ENCODE measurements around the gene UBE2E2. TPM values are rescaled to one million over a fixed set of nuclear protein-coding genes. Genes with fewer than 3 reads are reported as not detected.
"Not testable (repeated sequence)": the region's sequence is repeated elsewhere in the genome, so short reads cannot be mapped to it uniquely, and the experiment has no call there.

Gene UBE2E2
- total RNA-seq, 2 donors from 2014 or later: 23.2 to 34.5 TPM

DNA sequence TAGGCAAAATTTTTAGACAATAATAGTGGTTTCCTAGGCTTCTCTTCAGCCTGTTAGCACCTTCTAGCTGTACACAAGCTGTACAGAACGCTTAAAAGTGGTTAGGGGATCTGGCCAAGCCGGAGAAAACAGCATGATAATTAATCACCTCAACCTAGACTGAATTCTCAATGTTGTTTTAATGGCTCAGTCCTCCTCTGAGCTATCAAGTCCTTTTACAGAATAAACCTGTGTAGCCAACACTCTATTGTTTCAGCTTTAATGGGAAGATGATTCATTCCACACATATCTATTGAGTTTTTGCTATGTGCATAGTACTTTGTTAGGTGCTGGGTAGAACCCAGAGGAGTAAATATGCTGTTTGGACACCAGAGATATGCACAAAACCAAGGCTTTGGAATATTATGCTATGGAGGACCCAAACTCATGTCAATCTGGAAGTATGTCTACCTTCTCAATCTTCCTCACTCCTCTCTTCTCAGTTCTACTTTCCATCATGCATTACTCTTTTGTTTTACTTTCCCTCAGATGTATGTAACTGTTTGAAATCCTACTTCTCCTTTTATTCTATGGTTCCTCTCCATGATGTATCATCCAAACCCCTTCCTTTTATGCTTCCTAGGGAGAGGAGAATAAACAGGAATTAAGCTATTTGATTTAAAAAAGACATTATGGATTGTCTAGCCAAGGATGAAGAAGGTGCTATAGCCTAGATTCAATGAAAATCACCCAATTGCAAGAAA lies 27.6 kb upstream of the UBE2E2 start:
- H3K9ac ChIP-seq (ENCODE audit: extremely low read depth, low read length, poor library complexity, severe bottlenecking): no peak overlapping the region
- no peaks in the 10 kb centered on the region for H3K4me1 ChIP-seq (ENCODE audit: control insufficient read depth, insufficient read depth, low read length)
- H3K27me3 ChIP-seq (ENCODE audit: control insufficient read depth, insufficient read depth, low read length, poor library complexity, severe bottlenecking): peaks cover 14% of the 10 kb centered on the region
- Mint-ChIP-seq H3K4me1 (no peaks in the 10 kb centered on the region), H3K4me3 (no peak overlapping the region), H3K9me3 (peaks cover 3% of the 10 kb centered on the region), H3K27ac (no peak overlapping the region), H3K27me3 (ENCODE audit: insufficient read depth) (no peaks in the 10 kb centered on the region), H3K36me3 (ENCODE audit: low read depth) (no peaks in the 10 kb centered on the region)
- no peak overlapping the region for H3K27ac ChIP-seq (ENCODE audit: low read depth, low read length)
- DNase-seq: no peak
- no peaks in the 10 kb centered on the region for H3K36me3 ChIP-seq (ENCODE audit: control insufficient read depth, insufficient read depth, low read length)
- no peaks in the 10 kb centered on the region for H3K9me3 ChIP-seq (ENCODE audit: control insufficient read depth, low read length)
- H3K4me3 ChIP-seq (ENCODE audit: low read length): no peak overlapping the region
- TF ChIP-seq CTCF (conservative IDR thresholded peaks at IDR 0.05): no peak
- 88 to 92% methylated on average over 2 of the region's 2 CpGs for WGBS, 2 experiments (ENCODE audit: insufficient coverage in 1 of 2, insufficient read length in 1 of 2)

- not testable (repeated sequence) for H3K4me3 Mint-ChIP-seq
Observed at GRCh38 chr3:23176839-23177238, 26.3 kb upstream of the UBE2E2 start.

GRCh38 chr3:23182996-23183513 lies 20.1 kb upstream of the UBE2E2 start:
- H3K4me3 ChIP-seq (ENCODE audit: low read length): no peak overlapping the region
- H3K9ac ChIP-seq (ENCODE audit: extremely low read depth, low read length, poor library complexity, severe bottlenecking): no peak overlapping the region
- H3K36me3 ChIP-seq (ENCODE audit: control insufficient read depth, insufficient read depth, low read length): no peaks in the 10 kb centered on the region
- Mint-ChIP-seq H3K27me3 (ENCODE audit: insufficient read depth) (peaks cover 3% of the 10 kb centered on the region), H3K4me1 (no peaks in the 10 kb centered on the region), H3K36me3 (ENCODE audit: low read depth) (no peaks in the 10 kb centered on the region), H3K4me3 (no peak overlapping the region), H3K9me3 (no peaks in the 10 kb centered on the region), H3K27ac (no peak overlapping the region)
- H3K4me1 ChIP-seq (ENCODE audit: control insufficient read depth, insufficient read depth, low read length): no peaks in the 10 kb centered on the region
- H3K27ac ChIP-seq (ENCODE audit: low read depth, low read length): no peak overlapping the region
- no peak for TF ChIP-seq CTCF (conservative IDR thresholded peaks at IDR 0.05)
- DNase-seq: no peak
- 96 to 100% methylated on average over 3 of the region's 3 CpGs for WGBS, 2 experiments (ENCODE audit: insufficient coverage in 1 of 2, insufficient read length in 1 of 2)
- peaks cover 12% of the 10 kb centered on the region for H3K27me3 ChIP-seq (ENCODE audit: control insufficient read depth, insufficient read depth, low read length, poor library complexity, severe bottlenecking)
- H3K9me3 ChIP-seq (ENCODE audit: control insufficient read depth, low read length): no peaks in the 10 kb centered on the region

More at GRCh38 chr3:23176839-23177238, 26.3 kb upstream of the UBE2E2 start:
- H3K4me1 ChIP-seq (ENCODE audit: control insufficient read depth, insufficient read depth, low read length); H3K27ac Mint-ChIP-seq; H3K4me1 Mint-ChIP-seq; DNase-seq; H3K9ac ChIP-seq (ENCODE audit: extremely low read depth, low read length, poor library complexity, severe bottlenecking); H3K36me3 Mint-ChIP-seq (ENCODE audit: low read depth); H3K27me3 Mint-ChIP-seq (ENCODE audit: insufficient read depth); H3K27ac ChIP-seq (ENCODE audit: low read depth, low read length); H3K36me3 ChIP-seq (ENCODE audit: control insufficient read depth, insufficient read depth, low read length); H3K9me3 ChIP-seq (ENCODE audit: control insufficient read depth, low read length); H3K9me3 Mint-ChIP-seq; H3K4me3 ChIP-seq (ENCODE audit: low read length): not testable (repeated sequence)
- H3K27me3 ChIP-seq (ENCODE audit: control insufficient read depth, insufficient read depth, low read length, poor library complexity, severe bottlenecking): peaks cover 17% of the 10 kb centered on the region
- 94 to 100% methylated on average over 1 to 4 of the region's 4 CpGs for WGBS, 2 experiments (ENCODE audit: insufficient coverage in 1 of 2, insufficient read length in 1 of 2)
